Endodermal cell (in vitro differentiated cells): Measurements from ENCODE around the gene EOGT. TPM values are rescaled to one million over a fixed set of nuclear protein-coding genes. Genes with fewer than 3 reads are reported as not detected.

ENCODE experiments used
- DNase-seq: peaks from one replicate; pipeline ENCODE4 v3.0.0-alpha.2; 2017
- H3K27ac ChIP-seq: 2 replicates; pipeline ENCODE4 v1.5.1; 2013; ENCODE audit warnings: mild to moderate bottlenecking, low read depth, low read length, moderate library complexity
- H3K27me3 ChIP-seq: 2 replicates; pipeline ENCODE4 v1.6.1; 2013; ENCODE audit warnings: mild to moderate bottlenecking, low read length, moderate library complexity; ENCODE audit not compliant: insufficient read depth, control insufficient read depth, poor library complexity, severe bottlenecking
- H3K36me3 ChIP-seq: 2 replicates; pipeline ENCODE4 v1.7.0; 2013; ENCODE audit warnings: mild to moderate bottlenecking, low read length, moderate library complexity; ENCODE audit not compliant: control insufficient read depth, insufficient read depth
- H3K4me1 ChIP-seq: one replicate; pipeline ENCODE4 v1.7.0; 2013; ENCODE audit warnings: low read length; ENCODE audit not compliant: control insufficient read depth, insufficient read depth
- H3K4me3 ChIP-seq: 2 replicates; pipeline ENCODE4 v1.5.1; 2013; ENCODE audit warnings: mild to moderate bottlenecking, low read length, moderate library complexity
- H3K9ac ChIP-seq: 2 replicates; pipeline ENCODE4 v1.6.1; 2013; ENCODE audit warnings: mild to moderate bottlenecking, low read length, moderate library complexity; ENCODE audit not compliant: poor library complexity, severe bottlenecking; ENCODE audit errors: extremely low read depth
- H3K9me3 ChIP-seq: 2 replicates; pipeline ENCODE4 v1.6.1; 2013; ENCODE audit warnings: mild to moderate bottlenecking, low read length, moderate library complexity; ENCODE audit not compliant: control insufficient read depth
- H3K27ac Mint-ChIP-seq: 2 replicates; pipeline ENCODE4 v1.8.0; 2020; ENCODE audit warnings: mixed read lengths
- H3K27me3 Mint-ChIP-seq: 2 replicates; pipeline ENCODE4 v1.8.0; 2021; ENCODE audit warnings: mild to moderate bottlenecking, mixed read lengths; ENCODE audit not compliant: insufficient read depth
- H3K36me3 Mint-ChIP-seq: 2 replicates; pipeline ENCODE4 v1.8.0; 2020; ENCODE audit warnings: low read depth, mixed read lengths
- H3K4me1 Mint-ChIP-seq: 2 replicates; pipeline ENCODE4 v1.8.0; 2020; ENCODE audit warnings: mixed read lengths
- H3K4me3 Mint-ChIP-seq: 2 replicates; pipeline ENCODE4 v1.8.0; 2020; ENCODE audit warnings: mild to moderate bottlenecking, moderate library complexity, mixed read lengths
- H3K9me3 Mint-ChIP-seq: 2 replicates; pipeline ENCODE4 v1.8.0; 2020; ENCODE audit warnings: mild to moderate bottlenecking, mixed read lengths
- CTCF ChIP-seq: fragments of 200-600 bp; sonication (generic); conservative IDR thresholded peaks from 2 replicates; pipeline ENCODE4 v1.5.0; 2021; ENCODE audit warnings: antibody characterized with exemption, mild to moderate bottlenecking
- WGBS, 2 experiments: methylation state at CpG; one replicate each; pipeline versions ENCODE4 v1.1.5 to v1.1.7; 2013; ENCODE audit warnings: missing lambda C conversion rate in 2 of 2, mixed read lengths in 1 of 2; ENCODE audit not compliant: insufficient coverage in 1 of 2, insufficient read length in 1 of 2; 5-methylcytosine and 5-hydroxymethylcytosine counted together
- total RNA-seq, 2 donors: library from RNA; stranded (reverse); fragmentation: NEBNext Ultra II Directional in 1 of 2; extraction: Animal tissue kit (Norgen Biotek cat#: 25700) in 1 of 2; gene quantifications; 2 replicates in 1 of 2; 3 replicates in 1 of 2; pipeline ENCODE4 v1.2.1, GENCODE V29; 2021

EOGT gene
- total RNA-seq, 2 donors from 2014 or later = 22.2 to 42.8 TPM

- Histone ChIP-seq H3K36me3 (peaks cover 91% of the 10 kb centered on the region), H3K27ac (no peak overlapping the region), H3K4me1 (no peaks in the 10 kb centered on the region), H3K9me3 (no peaks in the 10 kb centered on the region), H3K4me3 (no peak overlapping the region), H3K9ac (no peak overlapping the region), H3K27me3 (no peaks in the 10 kb centered on the region)
- no peaks in the 10 kb centered on the region for H3K9me3 Mint-ChIP-seq
- no peaks in the 10 kb centered on the region for H3K27me3 Mint-ChIP-seq
- TF ChIP-seq CTCF = no peak
- H3K4me1 Mint-ChIP-seq = no peaks in the 10 kb centered on the region
- DNase-seq = no peak
- 94 to 100% methylated on average over 2 to 4 of the region's 5 CpGs for WGBS, 2 experiments
- H3K4me3 Mint-ChIP-seq = no peak overlapping the region
- no peak overlapping the region for H3K27ac Mint-ChIP-seq
- H3K36me3 Mint-ChIP-seq = peaks cover 67% of the 10 kb centered on the region
These were observed 29.4 kb downstream of the EOGT start for GRCh38 chr3:68984011-68984530.

GRCh38 chr3:68977486-68978167 is 35.9 kb downstream of the EOGT start:
- WGBS, 2 experiments = 94 to 95% methylated on average over 6 to 8 of the region's 8 CpGs
- Mint-ChIP-seq H3K27ac (no peak overlapping the region), H3K4me3 (no peak overlapping the region), H3K4me1 (no peaks in the 10 kb centered on the region), H3K9me3 (no peaks in the 10 kb centered on the region), H3K27me3 (no peaks in the 10 kb centered on the region), H3K36me3 (peaks cover 42% of the 10 kb centered on the region)
- Histone ChIP-seq H3K27ac (no peak overlapping the region), H3K4me3 (no peak overlapping the region), H3K9ac (no peak overlapping the region), H3K4me1 (no peaks in the 10 kb centered on the region), H3K36me3 (peaks cover 77% of the 10 kb centered on the region), H3K27me3 (no peaks in the 10 kb centered on the region), H3K9me3 (no peaks in the 10 kb centered on the region)
- DNase-seq = no peak
- TF ChIP-seq CTCF = no peak

- Histone ChIP-seq H3K9me3 (no peaks in the 10 kb centered on the region), H3K36me3 (peaks cover 49% of the 10 kb centered on the region), H3K4me1 (no peaks in the 10 kb centered on the region), H3K27me3 (no peaks in the 10 kb centered on the region), H3K9ac (no peak overlapping the region), H3K27ac (no peak overlapping the region), H3K4me3 (no peak overlapping the region)
- Mint-ChIP-seq H3K27me3 (no peaks in the 10 kb centered on the region), H3K27ac (no peak overlapping the region), H3K4me1 (no peaks in the 10 kb centered on the region), H3K36me3 (peaks cover 24% of the 10 kb centered on the region), H3K9me3 (no peaks in the 10 kb centered on the region), H3K4me3 (no peak overlapping the region)
- 85 to 94% methylated on average over 4 to 5 of the region's 5 CpGs for WGBS, 2 experiments
- TF ChIP-seq CTCF = no peak
- no peak for DNase-seq
These were observed 38.8 kb downstream of the EOGT start for GRCh38 chr3:68974711-68975110.
